ENCODE results near the gene CHST12. TPM values are rescaled to one million over a fixed set of nuclear protein-coding genes. Genes with fewer than 3 reads are reported as not detected.

The CHST12 gene
- total RNA-seq, 1 experiment from 2014 or later, result 19.3 TPM

DNA sequence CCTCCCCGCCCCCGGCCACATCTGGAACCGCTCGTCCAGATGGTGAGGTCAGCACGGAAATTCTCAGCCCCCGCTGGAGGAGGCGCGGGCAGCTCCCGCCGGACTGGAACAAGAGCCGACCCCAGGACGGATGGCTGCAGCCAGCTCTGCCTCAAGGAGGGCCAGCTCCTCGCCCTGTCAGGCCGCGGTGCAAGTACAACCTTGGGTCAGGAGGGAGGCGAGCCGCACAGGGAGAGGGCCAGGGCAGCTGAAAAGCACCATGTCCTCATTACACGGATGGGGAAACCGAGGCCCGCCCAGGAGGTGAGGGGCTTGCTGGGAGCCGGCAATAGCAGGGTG lies 76.6 kb downstream of the CHST12 start:
- H3K4me1 Mint-ChIP-seq, result peaks cover 7 to 13% of the 10 kb centered on the region in 2 experiments
- Histone ChIP-seq H4K5ac (ENCODE audit: insufficient read length, low read depth, low read length) (no peak overlapping the region), H3K79me2 (ENCODE audit: insufficient read depth, low read length) (no peaks in the 10 kb centered on the region), H2BK120ac (ENCODE audit: low read depth, low read length, poor library complexity, severe bottlenecking) (no peak overlapping the region), H3K79me1 (ENCODE audit: insufficient read depth, low read depth, low read length, poor library complexity, severe bottlenecking) (no peaks in the 10 kb centered on the region), H3K18ac (ENCODE audit: insufficient read length, low read depth, low read length) (no peak overlapping the region), H3K56ac (ENCODE audit: insufficient read length, low read depth, low read length) (no peak overlapping the region), H2AFZ (ENCODE audit: low read length) (no peak overlapping the region), H3K4me1 (ENCODE audit: insufficient read depth, low read length) (no peaks in the 10 kb centered on the region), H3K4me2 (ENCODE audit: insufficient read depth, insufficient read length, low read length) (no peak overlapping the region), H2BK12ac (ENCODE audit: insufficient read length, low read depth, low read length) (no peak overlapping the region), H3K23me2 (ENCODE audit: insufficient read length, low read depth, low read length, poor library complexity, severe bottlenecking) (no peaks in the 10 kb centered on the region), H3K4ac (ENCODE audit: low read depth, low read length) (no peak overlapping the region), H3K9me3 (ENCODE audit: control insufficient read depth, low read depth, low read length) (no peaks in the 10 kb centered on the region), H2BK20ac (ENCODE audit: low read depth, low read length, poor library complexity, severe bottlenecking) (no peak overlapping the region), H2BK5ac (ENCODE audit: insufficient read length, low read length) (no peak overlapping the region), H2BK15ac (ENCODE audit: low read depth, low read length) (no peak overlapping the region), H3K9ac (ENCODE audit: extremely low read depth, insufficient read length, low read length) (no peak overlapping the region), H3T11ph (ENCODE audit: low read length) (no peak overlapping the region), H4K91ac (ENCODE audit: insufficient read length, low read depth, low read length) (no peak overlapping the region), H3K23ac (ENCODE audit: insufficient read length, low read depth, low read length) (no peak overlapping the region), H4K20me1 (ENCODE audit: control insufficient read depth, insufficient read depth, insufficient read length) (no peaks in the 10 kb centered on the region), H3K27me3 (ENCODE audit: insufficient read depth, low read length) (no peaks in the 10 kb centered on the region), H2AK5ac (ENCODE audit: insufficient read length, low read length) (no peak overlapping the region), H3K14ac (ENCODE audit: insufficient read depth, low read length) (no peak overlapping the region), H4K8ac (replicated peaks; ENCODE audit: insufficient read length, low read depth, low read length) (no peak overlapping the region), H3K27ac (ENCODE audit: insufficient read length, low read depth, low read length) (no peak overlapping the region)
- no CpG with 5 or more reads among the region's 21 CpGs for WGBS (ENCODE audit: extremely low coverage, insufficient read length, low lambda C conversion rate)
- H3K9me3 Mint-ChIP-seq, result peaks cover 4 to 6% of the 10 kb centered on the region in 2 experiments; a peak in 4 of 5 replicates
- peaks cover 9% of the 10 kb centered on the region for H3K27me3 Mint-ChIP-seq (ENCODE audit: low read depth)
- H3K27ac Mint-ChIP-seq, result no peak overlapping the region
- no peak for DNase-seq
- no peak for TF ChIP-seq CTCF (conservative IDR thresholded peaks at IDR 0.05)
- no peaks in the 10 kb centered on the region for H3K36me3 Mint-ChIP-seq (ENCODE audit: insufficient read depth in 1 of 3, low read depth in 3 of 3)
- no peak overlapping the region for H3K4me3 Mint-ChIP-seq

All from H9 (cell line).